SK-N-SH (cell line): ENCODE results near the gene RNF111.

Experiments
- EP300 ChIP-seq, 2 experiments: IDR thresholded peaks; 2 replicates each; pipeline versions ENCODE4 v1.4.0 to v1.6.1; 2012; ENCODE audit warnings: borderline replicate concordance in 1 of 2, low read depth in 1 of 2, low read length in 1 of 2
- EZH2phosphoT487 ChIP-seq: fragments of 200-600 bp; sonication (generic); IDR thresholded peaks from 2 replicates; pipeline ENCODE4 v1.6.1; 2017; ENCODE audit warnings: low read depth, mixed run types, mild to moderate bottlenecking, antibody characterized with exemption, moderate library complexity, borderline replicate concordance
- FOSL2 ChIP-seq: IDR thresholded peaks from 2 replicates; pipeline ENCODE4 v1.4.0; 2012; ENCODE audit warnings: low read depth, mild to moderate bottlenecking, moderate library complexity, borderline replicate concordance
- GABPA ChIP-seq: IDR thresholded peaks from 2 replicates; pipeline ENCODE4 v1.4.0; 2012; ENCODE audit warnings: low read depth, mild to moderate bottlenecking
- MEF2A ChIP-seq: IDR thresholded peaks from 2 replicates; pipeline ENCODE4 v1.4.0; 2012; ENCODE audit warnings: low read depth, borderline replicate concordance
- POLR2AphosphoS5 ChIP-seq: IDR thresholded peaks from 2 replicates; pipeline ENCODE4 v1.6.1; 2012; ENCODE audit warnings: low read depth, low read length
- RAD21 ChIP-seq: IDR thresholded peaks from 2 replicates; pipeline ENCODE4 v1.6.1; 2012; ENCODE audit warnings: mild to moderate bottlenecking, low read length
- SMC3 ChIP-seq: IDR thresholded peaks from 2 replicates; pipeline ENCODE4 v1.6.1; 2012; ENCODE audit warnings: low read depth, low read length, improper control_type of control experiment
- YY1 ChIP-seq: IDR thresholded peaks from 2 replicates; pipeline ENCODE4 v1.4.0; 2012; ENCODE audit warnings: low read depth, mild to moderate bottlenecking
- TF ChIP-seq, protein P1 (sequence below): fragments of 200-600 bp; sonication (generic); IDR thresholded peaks from 2 replicates; pipeline ENCODE4 v1.6.1; 2017; ENCODE audit warnings: antibody characterized with exemption, mild to moderate bottlenecking, moderate library complexity
- TF ChIP-seq, protein P2 (sequence below): IDR thresholded peaks from 2 replicates; pipeline ENCODE4 v1.4.0; 2012; ENCODE audit warnings: low read depth

- TF ChIP-seq, protein P1, sequence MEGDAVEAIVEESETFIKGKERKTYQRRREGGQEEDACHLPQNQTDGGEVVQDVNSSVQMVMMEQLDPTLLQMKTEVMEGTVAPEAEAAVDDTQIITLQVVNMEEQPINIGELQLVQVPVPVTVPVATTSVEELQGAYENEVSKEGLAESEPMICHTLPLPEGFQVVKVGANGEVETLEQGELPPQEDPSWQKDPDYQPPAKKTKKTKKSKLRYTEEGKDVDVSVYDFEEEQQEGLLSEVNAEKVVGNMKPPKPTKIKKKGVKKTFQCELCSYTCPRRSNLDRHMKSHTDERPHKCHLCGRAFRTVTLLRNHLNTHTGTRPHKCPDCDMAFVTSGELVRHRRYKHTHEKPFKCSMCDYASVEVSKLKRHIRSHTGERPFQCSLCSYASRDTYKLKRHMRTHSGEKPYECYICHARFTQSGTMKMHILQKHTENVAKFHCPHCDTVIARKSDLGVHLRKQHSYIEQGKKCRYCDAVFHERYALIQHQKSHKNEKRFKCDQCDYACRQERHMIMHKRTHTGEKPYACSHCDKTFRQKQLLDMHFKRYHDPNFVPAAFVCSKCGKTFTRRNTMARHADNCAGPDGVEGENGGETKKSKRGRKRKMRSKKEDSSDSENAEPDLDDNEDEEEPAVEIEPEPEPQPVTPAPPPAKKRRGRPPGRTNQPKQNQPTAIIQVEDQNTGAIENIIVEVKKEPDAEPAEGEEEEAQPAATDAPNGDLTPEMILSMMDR: no peak
- TF ChIP-seq EP300 (IDR thresholded peaks at IDR 0.05; ENCODE audit: borderline replicate concordance in 1 of 2, low read depth in 1 of 2, low read length in 1 of 2) (no peak), SMC3 (no peak), YY1 (no peak), RAD21 (no peak), POLR2AphosphoS5 (no peak), EZH2phosphoT487 (no peak), FOSL2 (no peak), GABPA (no peak), MEF2A (no peak)
- TF ChIP-seq, protein P2, sequence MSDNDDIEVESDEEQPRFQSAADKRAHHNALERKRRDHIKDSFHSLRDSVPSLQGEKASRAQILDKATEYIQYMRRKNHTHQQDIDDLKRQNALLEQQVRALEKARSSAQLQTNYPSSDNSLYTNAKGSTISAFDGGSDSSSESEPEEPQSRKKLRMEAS: no peak
Observed at GRCh38 chr15:58992181-58992580, 4.7 kb downstream of the RNF111 start.
